Stimulated activated effector memory CD8-positive, alpha-beta T cell treated with anti-CD3 and anti-CD28 coated beads, Interleukin-12 subunit alpha, Interleukin-12 subunit beta, amount 100 ng/mL, for 72 hours (primary cell): Measurements from ENCODE around the gene ZNF775.

Experiments
- ATAC-seq: fragments of 150-1000 bp; cut with Tn5 transposase; 2 replicates; pipeline ENCODE4 v1.10.0; 2021
- DNase-seq, 2 donors: peaks; one replicate each; pipeline ENCODE4 v3.0.0; 2021 to 2022; ENCODE audit warnings: low spot score in 2 of 2
- H3K27ac Mint-ChIP-seq: one replicate; pipeline ENCODE4 v1.8.0; 2022; ENCODE audit warnings: mild to moderate bottlenecking, mixed read lengths
- H3K36me3 Mint-ChIP-seq: one replicate; pipeline ENCODE4 v1.8.0; 2022; ENCODE audit warnings: mild to moderate bottlenecking, mixed read lengths
- H3K4me1 Mint-ChIP-seq: one replicate; pipeline ENCODE4 v1.8.0; 2022; ENCODE audit warnings: mixed read lengths
- H3K4me3 Mint-ChIP-seq: one replicate; pipeline ENCODE4 v1.8.0; 2022; ENCODE audit warnings: mild to moderate bottlenecking, mixed read lengths
- H3K9me3 Mint-ChIP-seq: one replicate; pipeline ENCODE4 v1.8.0; 2022; ENCODE audit warnings: mixed read lengths

The ZNF775 gene

GRCh38 chr7:150340875-150341262, 38.3 kb upstream of the ZNF775 start:
- no peak overlapping the region for H3K27ac Mint-ChIP-seq
- no peak overlapping the region for H3K4me3 Mint-ChIP-seq
- no peak for ATAC-seq
- H3K36me3 Mint-ChIP-seq = peaks cover 15% of the 10 kb centered on the region
- peaks cover 21% of the 10 kb centered on the region for H3K4me1 Mint-ChIP-seq
- no peaks in the 10 kb centered on the region for H3K9me3 Mint-ChIP-seq
- DNase-seq = no peak

GRCh38 chr7:150341263-150342120, 37.6 kb upstream of the ZNF775 start, which contains the start of gene RARRES2:
RARRES2 (minus strand) TSS chr7:150341629; CDS start chr7:150340609, 1,020 bp downstream.
- Mint-ChIP-seq H3K9me3 (no peaks in the 10 kb centered on the region), H3K36me3 (peaks cover 12% of the 10 kb centered on the region), H3K27ac (no peak within 1 kb of the TSS), H3K4me1 (peaks cover 21% of the 10 kb centered on the region), H3K4me3 (no peak within 1 kb of the TSS)
- ATAC-seq (no peak), DNase-seq (no peak)

DNA sequence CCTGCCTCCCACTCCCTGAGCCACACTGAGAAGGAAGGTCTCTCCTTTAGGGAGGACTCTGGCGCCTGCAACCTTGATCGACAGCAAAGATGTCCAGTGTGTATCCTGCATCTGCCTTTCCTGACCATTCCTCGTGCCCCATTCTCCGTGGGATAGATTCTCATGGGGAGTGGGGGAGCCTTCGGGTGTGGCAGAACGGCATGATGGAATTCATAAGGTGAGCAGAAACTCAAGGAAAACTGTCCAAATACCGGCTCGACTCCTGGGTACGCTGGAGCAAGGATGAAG, 37.1 kb upstream of the ZNF775 start:
- H3K4me3 Mint-ChIP-seq = no peak overlapping the region
- no peaks in the 10 kb centered on the region for H3K9me3 Mint-ChIP-seq
- no peak overlapping the region for H3K27ac Mint-ChIP-seq
- H3K4me1 Mint-ChIP-seq = peaks cover 21% of the 10 kb centered on the region
- no peak for ATAC-seq
- peaks cover 7% of the 10 kb centered on the region for H3K36me3 Mint-ChIP-seq
- DNase-seq = no peak

DNA sequence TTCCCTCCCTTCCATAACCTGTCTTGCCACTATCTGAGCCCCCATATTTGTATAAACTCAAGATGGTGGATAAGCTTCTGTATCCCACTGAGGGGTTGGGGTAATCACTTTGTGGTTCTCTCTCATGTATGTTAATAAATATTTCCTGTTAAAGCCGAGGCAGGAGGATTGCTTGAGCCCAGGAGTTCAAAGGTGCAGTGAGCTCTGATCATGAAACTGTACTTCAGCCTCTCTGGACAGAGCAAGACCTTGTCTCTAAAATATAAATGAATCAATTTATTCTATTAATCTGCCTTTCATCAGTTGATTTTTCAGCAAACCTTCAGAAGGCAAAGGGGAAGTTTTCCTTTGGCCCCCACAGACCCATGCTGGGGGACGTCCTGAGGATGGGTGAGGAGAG, 35.9 kb upstream of the ZNF775 start:
- H3K27ac Mint-ChIP-seq = no peak overlapping the region
- H3K36me3 Mint-ChIP-seq = peaks cover under 1% of the 10 kb centered on the region
- H3K4me3 Mint-ChIP-seq = no peak overlapping the region
- no peaks in the 10 kb centered on the region for H3K9me3 Mint-ChIP-seq
- H3K4me1 Mint-ChIP-seq = peaks cover 13% of the 10 kb centered on the region
- DNase-seq = no peak
- no peak for ATAC-seq

DNA sequence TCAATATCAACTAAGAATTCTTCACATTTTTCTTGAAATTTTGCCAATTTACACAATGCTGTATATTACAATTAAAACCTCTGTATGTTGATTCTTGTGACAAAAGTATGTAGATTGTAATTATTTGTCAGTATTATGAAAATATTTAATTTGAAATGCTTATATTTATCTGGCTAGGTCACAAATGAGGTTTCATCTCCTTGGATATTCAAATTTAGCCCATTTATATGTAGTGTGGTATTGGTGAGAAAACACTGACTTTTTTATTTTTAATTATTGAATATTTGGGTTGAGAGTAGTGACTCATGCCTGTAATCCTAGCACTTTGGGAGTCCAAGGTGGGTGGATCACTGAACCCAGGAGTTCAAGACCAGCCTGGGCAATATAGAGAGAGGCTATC, 34.8 kb upstream of the ZNF775 start:
- no peak for ATAC-seq
- no peak for DNase-seq
- H3K4me3 Mint-ChIP-seq = no peak overlapping the region
- H3K4me1 Mint-ChIP-seq = peaks cover 12% of the 10 kb centered on the region
- H3K9me3 Mint-ChIP-seq = no peaks in the 10 kb centered on the region
- no peak overlapping the region for H3K27ac Mint-ChIP-seq
- H3K36me3 Mint-ChIP-seq = no peaks in the 10 kb centered on the region

GRCh38 chr7:150345012-150345411, 34.1 kb upstream of the ZNF775 start:
- Mint-ChIP-seq H3K27ac (no peak overlapping the region), H3K4me3 (no peak overlapping the region), H3K4me1 (peaks cover 10% of the 10 kb centered on the region), H3K36me3 (no peaks in the 10 kb centered on the region), H3K9me3 (no peaks in the 10 kb centered on the region)
- ATAC-seq (no peak), DNase-seq (no peak)

- Mint-ChIP-seq H3K27ac (no peak overlapping the region), H3K9me3 (no peaks in the 10 kb centered on the region), H3K4me1 (no peaks in the 10 kb centered on the region), H3K36me3 (no peaks in the 10 kb centered on the region), H3K4me3 (no peak overlapping the region)
- ATAC-seq (no peak), DNase-seq (no peak)
These were observed 32.2 kb upstream of the ZNF775 start for GRCh38 chr7:150346922-150347321.

GRCh38 chr7:150351587-150352194, 27.4 kb upstream of the ZNF775 start:
- no peaks in the 10 kb centered on the region for H3K4me1 Mint-ChIP-seq
- no peak overlapping the region for H3K4me3 Mint-ChIP-seq
- ATAC-seq = no peak
- no peaks in the 10 kb centered on the region for H3K36me3 Mint-ChIP-seq
- DNase-seq = no peak
- H3K27ac Mint-ChIP-seq = no peak overlapping the region
- H3K9me3 Mint-ChIP-seq = no peaks in the 10 kb centered on the region

DNA sequence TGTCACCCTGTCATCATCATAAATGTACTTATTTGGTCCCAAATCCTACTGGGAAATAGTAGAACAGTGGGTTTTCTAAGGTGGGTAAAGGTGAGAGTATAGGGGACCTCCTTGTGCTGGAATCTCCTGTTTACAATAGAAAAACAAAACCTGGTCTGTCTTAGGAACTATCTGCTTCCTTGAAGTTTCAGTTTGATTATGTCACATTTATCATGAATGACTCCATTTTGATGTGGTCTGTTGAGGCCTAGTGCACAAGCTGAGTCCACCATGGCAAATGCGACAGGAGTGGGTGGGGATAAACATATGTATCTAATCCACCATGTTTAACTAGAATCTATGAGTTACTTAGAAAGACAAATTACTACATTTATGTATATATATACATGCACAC, 23.5 kb upstream of the ZNF775 start:
- H3K4me1 Mint-ChIP-seq = peaks cover 34% of the 10 kb centered on the region
- no peak for DNase-seq
- no peaks in the 10 kb centered on the region for H3K9me3 Mint-ChIP-seq
- ATAC-seq = no peak
- no peak overlapping the region for H3K27ac Mint-ChIP-seq
- peaks cover 9% of the 10 kb centered on the region for H3K36me3 Mint-ChIP-seq
- H3K4me3 Mint-ChIP-seq = no peak overlapping the region

DNA sequence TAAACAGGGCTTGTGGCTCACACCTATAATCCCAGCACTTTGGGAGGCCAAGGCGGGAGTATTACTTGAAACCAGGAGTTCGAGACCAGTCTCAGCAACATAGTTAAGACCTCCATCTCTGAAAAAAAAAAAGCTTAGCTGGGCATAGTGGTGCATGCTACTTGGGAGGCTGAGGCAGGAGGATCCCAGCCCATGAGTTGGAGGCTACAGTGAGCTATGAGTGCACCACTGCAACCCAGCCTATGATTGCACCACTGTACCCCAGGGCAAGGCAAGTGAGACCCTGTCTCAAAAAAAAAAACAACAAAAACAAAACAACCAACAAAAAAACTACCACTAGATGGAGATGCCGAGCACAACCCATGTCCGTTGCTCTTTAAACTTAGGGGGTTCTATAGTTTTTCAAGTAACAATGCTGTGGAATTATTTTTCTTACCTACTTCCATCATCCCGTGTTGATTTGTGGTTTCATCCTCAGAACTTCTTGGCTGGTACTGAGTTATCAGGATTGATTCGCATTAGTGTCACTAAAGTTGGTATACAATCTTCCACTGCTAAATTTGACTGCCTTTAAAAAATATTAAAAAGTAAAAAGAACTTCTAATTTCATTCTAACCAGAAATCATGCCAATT, 22.7 kb upstream of the ZNF775 start:
- H3K4me3 Mint-ChIP-seq = no peak overlapping the region
- no peak overlapping the region for H3K27ac Mint-ChIP-seq
- peaks cover 34% of the 10 kb centered on the region for H3K4me1 Mint-ChIP-seq
- no peak for DNase-seq
- peaks cover 9% of the 10 kb centered on the region for H3K36me3 Mint-ChIP-seq
- H3K9me3 Mint-ChIP-seq = no peaks in the 10 kb centered on the region
- no peak for ATAC-seq

- H3K27ac Mint-ChIP-seq = peak overlapping the region; percentile 11
- DNase-seq (peak; percentile 27 to 73), ATAC-seq (peak; percentile 91)
- H3K4me3 Mint-ChIP-seq = peak overlapping the region; percentile 44
- H3K4me1 Mint-ChIP-seq = peaks cover 34% of the 10 kb centered on the region
- no peaks in the 10 kb centered on the region for H3K9me3 Mint-ChIP-seq
- H3K36me3 Mint-ChIP-seq = peaks cover 9% of the 10 kb centered on the region
These were observed 21.9 kb upstream of the ZNF775 start for GRCh38 chr7:150357270-150357669.

DNA sequence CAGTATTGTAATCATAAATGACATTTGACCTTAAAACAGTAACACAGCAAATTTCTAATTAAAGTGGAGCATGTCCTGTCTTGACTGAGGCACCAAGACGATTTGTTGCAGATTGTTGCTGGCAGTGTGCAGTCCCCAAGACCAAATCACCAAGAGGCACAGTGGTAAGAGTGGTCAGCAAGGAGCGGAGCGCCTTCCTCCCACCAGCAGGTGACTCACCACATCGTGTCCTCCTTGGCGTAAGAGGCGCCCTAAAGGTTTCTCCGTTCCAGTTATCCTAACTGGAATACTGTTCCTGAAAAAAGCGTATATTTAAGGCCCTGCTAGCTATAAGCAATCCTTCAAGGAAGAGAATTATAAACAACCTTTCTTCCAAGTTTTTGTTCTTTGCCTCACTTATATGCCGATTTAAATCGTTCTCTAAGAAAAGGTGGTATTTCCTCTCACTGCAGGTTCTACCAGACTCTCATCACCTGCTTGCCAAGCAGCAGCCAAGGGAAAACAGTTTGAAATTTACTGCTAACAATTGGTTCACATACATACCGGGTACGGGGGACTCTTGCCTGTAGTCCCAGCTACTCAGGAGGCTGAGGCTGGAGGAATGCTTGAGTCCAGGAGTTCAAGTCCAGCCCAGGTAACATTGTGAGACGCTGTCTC, 21.2 kb upstream of the ZNF775 start:
- peaks cover 34% of the 10 kb centered on the region for H3K4me1 Mint-ChIP-seq
- peak overlapping the region; percentile 33 for H3K27ac Mint-ChIP-seq
- no peaks in the 10 kb centered on the region for H3K9me3 Mint-ChIP-seq
- ATAC-seq = peak; percentile 53
- peak overlapping the region; percentile 44 for H3K4me3 Mint-ChIP-seq
- peaks cover 9% of the 10 kb centered on the region for H3K36me3 Mint-ChIP-seq
- no peak for DNase-seq

DNA sequence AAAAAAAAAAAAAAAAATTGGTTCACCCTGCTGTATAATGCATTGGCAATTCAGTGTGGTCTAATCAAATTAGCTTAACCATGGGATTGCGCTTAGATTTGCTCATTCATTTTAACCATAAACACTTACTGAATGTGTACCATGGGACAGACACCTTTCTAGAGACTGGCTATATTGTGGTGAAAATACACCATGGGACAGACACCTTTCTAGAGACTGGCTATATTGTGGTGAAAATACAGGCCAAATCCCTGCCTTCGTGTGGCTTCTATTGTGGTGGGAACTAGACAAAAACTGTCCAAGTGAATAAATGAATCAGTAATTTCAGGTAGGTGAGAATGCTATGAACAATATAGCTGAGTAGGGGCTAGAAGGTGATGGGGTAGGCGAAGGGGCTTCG, 20.7 kb upstream of the ZNF775 start:
- H3K27ac Mint-ChIP-seq = peak overlapping the region; percentile 33
- peak; percentile 53 for ATAC-seq

GRCh38 chr7:150358988-150359621, 20.0 kb upstream of the ZNF775 start:
- H3K27ac Mint-ChIP-seq = peak overlapping the region; percentile 33

More for the DNA sequence above, 20.7 kb upstream of the ZNF775 start:
- Mint-ChIP-seq H3K36me3 (peaks cover 9% of the 10 kb centered on the region), H3K4me1 (peaks cover 34% of the 10 kb centered on the region), H3K9me3 (no peaks in the 10 kb centered on the region), H3K4me3 (no peak overlapping the region)
- DNase-seq = no peak

More at GRCh38 chr7:150358988-150359621, 20.0 kb upstream of the ZNF775 start:
- ATAC-seq = no peak
- Mint-ChIP-seq H3K9me3 (no peaks in the 10 kb centered on the region), H3K4me3 (no peak overlapping the region), H3K4me1 (peaks cover 34% of the 10 kb centered on the region), H3K36me3 (peaks cover 9% of the 10 kb centered on the region)
- DNase-seq = no peak
